GM12878 (cell line): Measurements from ENCODE around the gene PPP2R5C. TPM values are rescaled to one million over a fixed set of nuclear protein-coding genes. Genes with fewer than 3 reads are reported as not detected.

ENCODE experiments used
- ASH2L ChIP-seq: fragments of 300-600, 200-600 bp; sonication (generic); IDR thresholded peaks from 2 replicates; pipeline ENCODE4 v1.6.1; 2017; ENCODE audit warnings: low read depth, mild to moderate bottlenecking, borderline replicate concordance
- ATF7 ChIP-seq: fragments of 450-650 bp; IDR thresholded peaks from 2 replicates; pipeline ENCODE4 v1.6.1; 2016; ENCODE audit warnings: low read depth, mild to moderate bottlenecking
- BRCA1 ChIP-seq: IDR thresholded peaks from 2 replicates; pipeline ENCODE4 v1.6.1; 2011; ENCODE audit warnings: low read depth, low read length, improper control_type of control experiment
- CEBPB ChIP-seq, 2 experiments: fragments of 150-350 bp in 1 of 2; IDR thresholded peaks; 2 replicates each; pipeline ENCODE4 v1.6.1; 2012 to 2014; ENCODE audit warnings: low read depth in 2 of 2, low read length in 2 of 2, borderline replicate concordance in 1 of 2, inconsistent platforms in 1 of 2
- CHD2 ChIP-seq: IDR thresholded peaks from 2 replicates; pipeline ENCODE4 v1.6.1; 2011; ENCODE audit warnings: low read depth, low read length, improper control_type of control experiment, borderline replicate concordance
- CTCF ChIP-seq, 3 experiments: IDR thresholded peaks in 2 of 3; conservative IDR thresholded peaks in 1 of 3; 2 replicates each; pipeline ENCODE4 v1.5.1; 2011; ENCODE audit warnings: low read depth in 3 of 3, low read length in 3 of 3, mild to moderate bottlenecking in 3 of 3, control low read depth in 2 of 3, moderate library complexity in 2 of 3, inconsistent platforms in 1 of 3, mixed read lengths in 1 of 3; ENCODE audit not compliant: control insufficient read depth in 2 of 3, insufficient read depth in 1 of 3; ENCODE audit errors: extremely low read depth in 1 of 3
- CUX1 ChIP-seq: IDR thresholded peaks from 2 replicates; pipeline ENCODE4 v1.6.1; 2012; ENCODE audit warnings: improper control_type of control experiment, low read depth, low read length; ENCODE audit not compliant: insufficient replicate concordance
- DPF2 ChIP-seq: fragments of 450-650 bp; IDR thresholded peaks from 2 replicates; pipeline ENCODE4 v1.6.1; 2017; ENCODE audit warnings: mild to moderate bottlenecking
- ETV6 ChIP-seq, 2 experiments: fragments of 450-650 bp in 1 of 2; IDR thresholded peaks in 1 of 2; conservative IDR thresholded peaks in 1 of 2; 2 replicates each; pipeline ENCODE4 v1.6.1; 2014; ENCODE audit warnings: antibody characterized with exemption in 1 of 2, borderline replicate concordance in 1 of 2, low read depth in 1 of 2, mild to moderate bottlenecking in 1 of 2, moderate library complexity in 1 of 2
- IRF4 ChIP-seq: IDR thresholded peaks from 2 replicates; pipeline ENCODE4 v1.6.1; 2011; ENCODE audit warnings: low read depth, low read length
- IRF5 ChIP-seq: fragments of 450-650 bp; IDR thresholded peaks from 2 replicates; pipeline ENCODE4 v1.6.1; 2017; ENCODE audit warnings: borderline replicate concordance
- JUNB ChIP-seq: IDR thresholded peaks from 2 replicates; pipeline ENCODE4 v1.6.1; 2016; ENCODE audit warnings: antibody characterized with exemption, mild to moderate bottlenecking
- KDM1A ChIP-seq: fragments of 200-600 bp; sonication (generic); IDR thresholded peaks from 2 replicates; pipeline ENCODE4 v1.6.1; 2016; ENCODE audit warnings: borderline replicate concordance
- MXI1 ChIP-seq: fragments of 150-350 bp; IDR thresholded peaks from 2 replicates; pipeline ENCODE4 v1.6.1; 2011; ENCODE audit warnings: low read depth, mild to moderate bottlenecking, inconsistent platforms, low read length, improper control_type of control experiment
- NFYB ChIP-seq: IDR thresholded peaks from 2 replicates; pipeline ENCODE4 v1.6.1; 2011; ENCODE audit warnings: low read depth, mild to moderate bottlenecking, low read length, improper control_type of control experiment, moderate library complexity; ENCODE audit not compliant: insufficient read depth
- PAX5 ChIP-seq: IDR thresholded peaks from 2 replicates; pipeline ENCODE4 v1.6.1; 2011; ENCODE audit warnings: low read depth, low read length, borderline replicate concordance
- PKNOX1 ChIP-seq: fragments of 450-650 bp; IDR thresholded peaks from 2 replicates; pipeline ENCODE4 v1.6.1; 2016; ENCODE audit warnings: mild to moderate bottlenecking
- PML ChIP-seq: IDR thresholded peaks from 2 replicates; pipeline ENCODE4 v1.6.1; 2012; ENCODE audit warnings: low read length, inconsistent platforms
- RCOR1 ChIP-seq: conservative IDR thresholded peaks from 2 replicates; pipeline ENCODE4 v1.6.1; 2012; ENCODE audit warnings: low read depth, low read length, improper control_type of control experiment
- RFX5 ChIP-seq: IDR thresholded peaks from 2 replicates; pipeline ENCODE4 v1.6.1; 2011; ENCODE audit warnings: low read depth, low read length, improper control_type of control experiment
- SPI1 ChIP-seq: IDR thresholded peaks from 2 replicates; pipeline ENCODE4 v1.6.1; 2011; ENCODE audit warnings: low read depth, mild to moderate bottlenecking, low read length, moderate library complexity, borderline replicate concordance; ENCODE audit not compliant: insufficient read depth
- ZNF217 ChIP-seq: fragments of 450-650 bp; IDR thresholded peaks from 2 replicates; pipeline ENCODE4 v1.6.1; 2017; ENCODE audit warnings: antibody characterized with exemption, mild to moderate bottlenecking
- ZNF24 ChIP-seq: fragments of 450-650 bp; IDR thresholded peaks from 2 replicates; pipeline ENCODE4 v1.6.1; 2017; ENCODE audit warnings: antibody characterized with exemption, mild to moderate bottlenecking
- polyA plus RNA-seq, 11 experiments: library from polyadenylated mRNA; depleted of rRNA in 4 of 11; unstranded in 6 of 11; stranded (reverse) in 5 of 11; fragments of >200 nt; fragmentation: Nextera tagmentation in 4 of 11; fragmentation: Illumina TruSeq in 1 of 11; extraction: Ambion mirVana in 4 of 11; extraction: Trizol in 1 of 11; gene quantifications; 1 replicate in 1 of 11; 2 replicates in 10 of 11; pipeline versions ENCODE4 v1.2.1 to v1.2.3, GENCODE V29; 2011 to 2016; ENCODE audit warnings: inconsistent platforms in 2 of 11, missing spikeins in 2 of 11, low read depth in 1 of 11
- total RNA-seq, 4 experiments: library from RNA; depleted of rRNA in 3 of 4; stranded (reverse); fragments of >200 nt in 3 of 4; fragmentation: Illumina TruSeq in 1 of 4; extraction: Trizol in 1 of 4; gene quantifications; 2 replicates each; pipeline versions ENCODE4 v1.2.1 to v1.2.3, GENCODE V29; 2013 to 2021

The PPP2R5C gene
- total and polyA plus RNA-seq, 10 of the 15 experiments (the other 5 are each of a cell fraction or from before 2014, with no cell fraction given) = 106 to 199 (median 144) TPM

GRCh38 chr14:101843665-101844064, 82.2 kb downstream of the PPP2R5C start (continued):
- TF ChIP-seq CUX1 (no peak), ETV6 (conservative IDR thresholded peaks at IDR 0.05 in 1 of 2, IDR thresholded peaks at IDR 0.05 in 1 of 2; ENCODE audit: borderline replicate concordance in 1 of 2, low read depth in 1 of 2) (no peak), PKNOX1 (no peak), RCOR1 (no peak), ZNF24 (no peak), BRCA1 (no peak), MXI1 (no peak), PML (no peak), ASH2L (no peak), ZNF217 (no peak), NFYB (no peak), IRF4 (peak; percentile 86), IRF5 (no peak; the same call in 1 of the 2 replicates), CHD2 (no peak), DPF2 (no peak), PAX5 (no peak), KDM1A (no peak), RFX5 (no peak), CTCF (IDR thresholded peaks at IDR 0.05 in 2 of 3, conservative IDR thresholded peaks at IDR 0.05 in 1 of 3; ENCODE audit: control insufficient read depth in 2 of 3, extremely low read depth in 1 of 3, insufficient read depth in 1 of 3, low read depth in 3 of 3, low read length in 3 of 3) (peak; percentile 65 to 80 (median 68); a peak in 5 of 6 replicates), ATF7 (no peak), SPI1 (peak; percentile 82; the same call in 1 of the 2 replicates), JUNB (no peak), CEBPB (IDR thresholded peaks at IDR 0.05; ENCODE audit: borderline replicate concordance in 1 of 2, low read depth in 2 of 2, low read length in 2 of 2) (no peak)
